Measurements from ENCODE around the gene DNAJB8.

Gene DNAJB8

GRCh38 chr3:128424508-128425069 lies 42.1 kb downstream of the DNAJB8 start:
- DNase-seq, result no peak

DNA sequence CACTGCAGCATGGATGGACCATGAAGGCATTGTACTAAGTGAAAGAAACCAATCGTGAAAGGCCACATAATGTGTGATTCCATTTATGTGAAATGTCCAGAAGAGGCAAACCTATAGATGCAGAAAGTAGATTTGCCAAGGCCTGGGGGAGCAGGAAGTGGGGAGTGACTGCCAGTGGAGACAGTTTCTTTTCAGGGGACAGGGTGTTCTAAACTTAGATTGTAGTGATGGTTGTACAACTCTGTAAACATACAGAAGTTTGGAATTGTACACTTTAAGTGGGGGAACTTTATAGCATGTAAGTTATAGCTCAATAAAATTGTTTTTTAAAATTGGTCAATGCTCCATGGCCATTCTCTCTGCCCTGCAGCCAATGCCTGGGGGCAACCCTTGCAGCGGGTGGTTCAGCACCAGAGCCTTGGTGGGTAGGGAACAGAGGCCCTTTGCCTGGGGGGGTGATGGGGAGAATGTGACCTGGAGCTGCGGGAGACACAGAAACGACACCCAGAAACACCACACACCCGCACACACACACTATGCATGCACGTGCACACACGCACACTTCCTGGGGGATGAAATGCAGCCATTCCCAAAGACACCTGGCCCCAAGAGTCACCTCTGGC lies 43.1 kb downstream of the DNAJB8 start:
- no peak for DNase-seq

- no peak for DNase-seq
Observed at GRCh38 chr3:128422762-128423524, 43.7 kb downstream of the DNAJB8 start.

GRCh38 chr3:128421966-128422365 lies 44.7 kb downstream of the DNAJB8 start:
- no peak for DNase-seq

DNA sequence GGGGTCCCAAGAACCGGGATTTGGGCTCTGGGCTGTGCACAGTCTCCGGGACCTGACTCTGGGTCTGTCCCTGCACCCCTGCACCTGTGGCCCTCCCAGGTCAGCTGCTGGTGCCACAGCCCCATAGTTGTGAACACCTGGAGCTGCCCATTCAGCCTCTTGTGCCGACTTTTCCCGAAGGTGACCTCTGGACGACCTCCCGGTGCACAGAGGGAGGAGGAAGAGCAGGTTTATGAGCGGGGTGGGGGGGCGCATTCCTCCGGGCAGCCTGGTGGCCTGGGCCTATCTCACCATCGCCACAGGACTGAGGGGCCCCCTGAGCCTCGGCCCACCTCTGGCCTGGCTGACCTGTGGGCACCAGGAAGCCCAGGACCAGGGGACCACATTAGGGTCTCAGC lies 45.3 kb downstream of the DNAJB8 start:
- no peak for DNase-seq

- DNase-seq, result no peak
Observed at GRCh38 chr3:128420720-128421438, 45.8 kb downstream of the DNAJB8 start.

- no peak for DNase-seq
Observed at GRCh38 chr3:128420289-128420688, 46.4 kb downstream of the DNAJB8 start.

DNA sequence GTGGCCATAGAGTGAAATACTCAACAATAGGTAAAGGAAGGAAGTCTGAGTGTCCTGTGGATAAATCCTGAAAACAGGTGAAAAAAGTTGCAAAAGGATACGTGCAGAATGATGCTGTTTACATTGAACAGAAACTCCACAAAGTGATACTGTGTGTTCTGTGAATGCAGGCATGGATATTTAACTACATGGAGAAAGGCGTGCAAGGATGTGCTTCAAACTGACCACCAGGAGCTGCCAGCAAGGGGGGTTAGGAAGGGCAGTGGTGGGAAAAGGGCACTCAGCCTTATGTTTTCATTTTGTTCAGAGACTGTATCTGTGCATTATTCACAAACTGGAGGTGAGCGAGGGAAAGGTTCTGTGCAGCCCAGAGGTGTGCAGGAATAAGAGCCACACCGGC lies 47.4 kb downstream of the DNAJB8 start:
- no peak for DNase-seq

GRCh38 chr3:128418900-128419299 lies 47.8 kb downstream of the DNAJB8 start:
- no peak for DNase-seq

GRCh38 chr3:128416578-128417211 lies 50.0 kb downstream of the DNAJB8 start:
- no peak for DNase-seq

- DNase-seq, result no peak
Observed at GRCh38 chr3:128415773-128416577, 50.7 kb downstream of the DNAJB8 start.

DNA sequence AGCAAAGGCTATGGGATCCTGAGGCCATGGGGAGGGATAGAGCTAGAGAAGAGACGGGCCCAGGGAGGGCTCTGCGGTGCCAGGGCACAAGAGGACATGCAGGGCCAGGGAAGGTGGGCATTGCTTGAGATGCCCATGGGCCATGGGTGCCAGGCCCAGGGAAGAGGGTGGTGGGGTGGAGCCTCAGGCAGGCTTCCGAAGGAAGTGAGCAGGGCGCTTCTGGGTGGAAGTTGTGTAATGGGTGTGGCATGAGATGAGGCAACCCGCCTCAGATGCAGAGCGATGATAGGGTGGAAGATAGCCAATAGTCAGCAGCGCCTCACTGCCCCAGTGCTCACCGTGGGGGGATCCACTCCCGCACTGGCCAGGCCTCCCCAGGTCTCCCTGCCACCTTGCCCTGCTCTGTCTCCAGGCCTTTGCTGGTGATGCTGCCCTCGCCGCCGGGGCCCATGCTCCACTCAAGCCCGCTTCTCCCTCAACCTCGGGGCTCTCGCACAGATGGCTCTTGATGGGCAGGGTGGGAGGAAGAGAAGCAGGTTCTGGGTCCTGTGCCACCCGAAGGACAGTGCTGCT lies 51.4 kb downstream of the DNAJB8 start:
- no peak for DNase-seq

DNA sequence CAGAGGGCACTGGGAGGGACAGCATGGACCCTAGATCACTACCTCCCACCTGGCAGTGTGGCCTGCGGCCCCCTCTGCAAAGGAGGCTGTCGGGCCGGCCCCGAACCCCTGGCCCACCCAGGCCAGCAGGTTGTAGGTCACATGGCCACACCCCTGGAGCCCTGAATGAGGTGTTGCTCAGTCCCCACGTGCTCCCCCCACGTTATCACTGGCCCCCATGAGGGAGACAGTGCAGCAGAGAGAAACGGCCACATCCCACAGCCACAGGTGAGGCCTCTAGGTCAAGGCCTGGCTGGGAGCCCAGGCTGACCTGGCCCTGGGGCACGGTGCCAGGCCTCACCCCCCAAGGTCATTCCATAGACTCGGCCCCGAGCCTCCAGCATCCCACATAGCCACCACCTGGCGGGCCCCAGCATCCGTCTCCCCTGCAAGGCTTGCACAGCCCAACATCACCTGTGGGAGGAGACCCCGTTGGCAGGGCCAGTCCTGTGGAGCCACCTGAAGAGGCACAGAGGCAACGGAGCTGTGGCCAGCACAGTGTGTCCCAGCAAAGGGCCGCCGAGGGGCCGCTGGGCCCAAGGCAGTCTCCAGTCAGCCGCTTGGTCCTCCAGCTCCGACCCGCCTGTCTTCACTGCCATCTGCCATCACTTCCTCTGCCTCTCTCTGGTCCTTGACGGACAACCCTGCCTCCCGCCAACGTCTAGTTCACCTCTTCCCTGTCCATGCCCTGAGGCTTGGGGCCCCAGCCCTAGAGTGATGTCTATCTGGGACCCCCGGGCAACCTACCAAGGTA lies 53.1 kb downstream of the DNAJB8 start:
- DNase-seq, result no peak

DNA sequence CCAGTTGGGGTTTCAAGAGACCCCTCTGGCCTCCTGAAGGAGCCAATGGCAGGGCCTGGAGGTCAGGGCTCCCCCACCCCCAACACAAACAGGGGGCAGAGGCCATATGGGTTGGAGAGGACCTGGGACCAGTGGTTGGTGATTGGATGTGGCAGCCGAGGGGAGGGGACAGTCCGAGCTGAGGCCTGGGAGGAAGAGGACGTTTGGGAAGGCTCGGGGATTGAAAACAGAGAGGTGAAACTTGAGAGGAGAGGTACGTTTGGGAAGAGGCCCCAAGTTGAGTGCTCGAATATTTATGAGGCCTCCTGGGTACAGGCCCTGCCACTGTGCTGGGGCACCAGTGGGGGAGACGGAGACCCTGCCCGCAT lies 53.7 kb downstream of the DNAJB8 start:
- DNase-seq, result no peak

Measured in activated naive CD4-positive, alpha-beta T cell treated with Interleukin-2 at 50 U/mL for 16 hours (primary cell).